Spleen (tissue), 11 donors: ENCODE data around the gene ARHGEF28. TPM values are rescaled to one million over a fixed set of nuclear protein-coding genes. Genes with fewer than 3 reads are reported as not detected.

ENCODE experiments used
- DNase-seq: peaks from one replicate; pipeline ENCODE4 v3.0.0-alpha.2; 2020
- H3K27ac ChIP-seq, 8 donors: fragments of 200-600 bp; sonication (generic) in 7 of 8; 1 replicate in 4 of 8; 2 replicates in 4 of 8; pipeline versions ENCODE4 v1.5.0 to v1.8.0; 2016 to 2021; ENCODE audit warnings: inconsistent platforms in 4 of 8, mild to moderate bottlenecking in 4 of 8, moderate library complexity in 1 of 8
- H3K27me3 ChIP-seq, 7 donors: fragments of 200-600 bp; sonication (generic) in 6 of 7; replicated peaks in 1 of 7; 1 replicate in 4 of 7; 2 replicates in 3 of 7; pipeline versions ENCODE4 v1.5.0 to v1.8.0; 2016 to 2021; ENCODE audit warnings: inconsistent platforms in 3 of 7, mild to moderate bottlenecking in 1 of 7
- H3K36me3 ChIP-seq, 6 donors: fragments of 200-600 bp; sonication (generic) in 5 of 6; 1 replicate in 4 of 6; 2 replicates in 2 of 6; pipeline versions ENCODE4 v1.5.0 to v1.8.0; 2016 to 2021; ENCODE audit warnings: inconsistent platforms in 2 of 6
- H3K4me1 ChIP-seq, 6 donors: fragments of 200-600 bp; sonication (generic) in 5 of 6; 1 replicate in 3 of 6; 2 replicates in 3 of 6; pipeline versions ENCODE4 v1.5.0 to v1.8.0; 2016 to 2021; ENCODE audit warnings: inconsistent platforms in 3 of 6
- H3K4me3 ChIP-seq, 8 donors: fragments of 200-600 bp; sonication (generic) in 7 of 8; 1 replicate in 4 of 8; 2 replicates in 4 of 8; pipeline versions ENCODE4 v1.5.0 to v1.8.0; 2016 to 2021; ENCODE audit warnings: inconsistent platforms in 4 of 8, mild to moderate bottlenecking in 4 of 8, moderate library complexity in 2 of 8
- H3K9me3 ChIP-seq, 8 donors: fragments of 200-600 bp; sonication (generic) in 7 of 8; 1 replicate in 4 of 8; 2 replicates in 4 of 8; pipeline versions ENCODE4 v1.5.0 to v1.8.0; 2016 to 2021; ENCODE audit warnings: inconsistent platforms in 4 of 8
- CTCF ChIP-seq, 11 experiments: fragments of 200-600 bp in 7 of 11; fragments of 450-650 bp in 4 of 11; sonication (generic) in 4 of 11; IDR thresholded peaks in 8 of 11; conservative IDR thresholded peaks in 3 of 11; 1 replicate in 7 of 11; 2 replicates in 4 of 11; pipeline versions ENCODE4 v1.4.0 to v1.8.0; 2016 to 2021; ENCODE audit warnings: antibody characterized with exemption in 11 of 11, inconsistent platforms in 4 of 11, mild to moderate bottlenecking in 1 of 11
- POLR2A ChIP-seq, 3 donors: fragments of 450-650 bp; IDR thresholded peaks; one replicate each; pipeline ENCODE4 v1.5.1; 2017; ENCODE audit warnings: antibody characterized with exemption in 3 of 3, mild to moderate bottlenecking in 1 of 3
- POLR2AphosphoS5 ChIP-seq, 3 donors: sonication (generic); formaldehyde crosslinking; IDR thresholded peaks; one replicate each; pipeline ENCODE4 v1.5.1; 2017; ENCODE audit warnings: antibody characterized with exemption in 3 of 3
- WGBS, 5 donors: extraction: QIAGEN DNeasy Blood & Tissue Kit in 3 of 5; methylation state at CpG; one replicate each; pipeline versions ENCODE4 v1.1.5 to v1.1.7; 2013 to 2018; 5-methylcytosine and 5-hydroxymethylcytosine counted together
- intact Hi-C: fragments of 100-400 bp; cut with DNase I; formaldehyde crosslinking; loops from one replicate; pipeline ENCODE4 v1.15.0; 2023; ENCODE audit warnings: low total_unique reads
- polyA plus RNA-seq, 3 donors: library from polyadenylated mRNA; stranded (reverse); fragments of 200-250 nt; gene quantifications; one replicate each; pipeline ENCODE4 v1.2.1, GENCODE V29; 2013
- total RNA-seq, 7 donors: library from RNA; depleted of rRNA in 3 of 7; stranded (reverse); fragments of >200 nt in 3 of 7; fragmentation: NEBNext Ultra II Directional in 4 of 7; extraction: Animal tissue kit (Norgen Biotek cat#: 25700) in 4 of 7; gene quantifications; one replicate each; pipeline versions ENCODE4 v1.1.0 to v1.2.1, GENCODE V29; 2016 to 2021
- donor health status: healthy with polysubstance abuse.
- donor health status: DM: no; HTN: no; CAD: no; lungs with moderate emphysema.
- donor health status: DM: no; HTN: no; CAD: no.
- donor health status: Bipolar disorder and iron deficiency.
- donor health status: healthy.
- donor health status: DM: no; HTN: no; CAD: no.
- donor health status: DM: yes; HTN: yes; CAD: no.

ARHGEF28 gene
- total and polyA plus RNA-seq, 10 donors = 0.53 to 17.5 (median 8.8) TPM

DNA sequence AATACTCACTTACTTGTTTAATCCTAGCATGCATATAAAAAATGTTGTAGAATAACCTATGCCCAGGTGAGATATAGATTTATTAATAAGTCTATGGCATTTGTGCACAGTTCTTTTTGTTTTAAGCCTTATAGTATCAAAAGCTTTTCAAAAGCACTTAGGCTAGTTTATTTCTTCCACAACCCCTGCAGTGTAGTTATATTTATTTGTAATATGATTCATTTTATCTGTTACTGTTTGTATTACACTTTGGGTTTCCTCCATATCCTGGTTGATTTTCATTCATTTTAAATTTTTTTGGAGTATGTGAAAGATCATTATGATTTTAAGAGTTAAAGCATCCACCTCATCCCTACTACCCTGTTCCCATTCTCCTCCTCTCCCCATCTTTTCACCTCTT lies 18.8 kb upstream of the ARHGEF28 start:
- no peaks in the 10 kb centered on the region for H3K36me3 ChIP-seq
- TF ChIP-seq POLR2AphosphoS5 (IDR thresholded peaks at IDR 0.05) = no peak
- no peak for TF ChIP-seq CTCF (IDR thresholded peaks at IDR 0.05 in 8 of 11, conservative IDR thresholded peaks at IDR 0.05 in 3 of 11)
- no peak for TF ChIP-seq POLR2A (IDR thresholded peaks at IDR 0.05)
- no peak overlapping the region for H3K27ac ChIP-seq
- intact Hi-C loops = no loop called here
- H3K27me3 ChIP-seq = peaks cover 0 to 14% (median 0%) of the 10 kb centered on the region in 7 donors
- H3K4me3 ChIP-seq = no peak overlapping the region
- no peak for DNase-seq
- peaks cover 0 to 3% (median 2%) of the 10 kb centered on the region in 8 donors for H3K9me3 ChIP-seq
- H3K4me1 ChIP-seq = no peaks in the 10 kb centered on the region

DNA sequence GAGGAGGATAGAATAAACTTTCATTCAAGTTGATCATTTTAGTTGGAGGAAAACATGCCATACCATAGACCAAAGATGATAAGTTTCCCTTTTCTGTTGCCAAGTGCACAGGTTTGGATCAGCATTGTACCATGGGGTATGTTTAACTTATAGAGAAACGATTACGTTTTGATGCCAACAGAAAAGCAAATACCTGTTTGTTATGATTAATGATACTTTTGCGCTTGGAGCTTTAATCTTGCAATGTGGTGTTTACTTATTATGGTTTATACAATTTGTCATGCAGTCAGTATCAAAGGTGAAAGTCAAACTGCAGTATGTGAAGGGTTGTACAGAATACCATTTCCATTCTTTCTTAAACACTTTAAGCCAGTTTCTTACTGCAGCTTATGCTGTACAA lies 13.2 kb upstream of the ARHGEF28 start:
- Histone ChIP-seq H3K4me1 (no peaks in the 10 kb centered on the region), H3K27me3 (peaks cover 0 to 14% (median 0%) of the 10 kb centered on the region in 7 donors), H3K27ac (no peak overlapping the region), H3K36me3 (no peaks in the 10 kb centered on the region), H3K9me3 (no peaks in the 10 kb centered on the region), H3K4me3 (no peak overlapping the region)
- 86 to 92% (median 87%) methylated on average over 3 of the region's 3 CpGs for WGBS, 5 donors
- no peak for TF ChIP-seq POLR2AphosphoS5 (IDR thresholded peaks at IDR 0.05)
- TF ChIP-seq POLR2A (IDR thresholded peaks at IDR 0.05) = no peak
- DNase-seq = no peak
- intact Hi-C loops = no loop called here

DNA sequence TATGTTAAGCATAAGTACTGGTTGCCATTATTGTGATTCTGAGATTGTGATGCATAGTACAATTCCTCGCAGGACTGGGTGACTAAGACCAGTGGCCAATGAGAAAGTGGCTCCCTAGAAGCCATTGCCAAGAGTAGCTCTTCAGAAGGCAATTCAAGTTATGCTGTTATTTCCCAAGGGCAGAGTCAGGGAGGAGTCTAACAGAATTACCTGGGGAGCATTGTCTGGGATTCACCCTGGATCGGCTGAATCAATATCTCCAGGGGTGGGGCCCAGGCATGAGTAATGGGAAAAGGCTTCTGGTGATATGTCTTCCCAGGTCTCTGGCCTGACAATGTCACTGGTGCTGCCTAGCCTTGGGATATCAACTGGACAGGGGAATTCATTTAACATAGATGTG lies 10.9 kb upstream of the ARHGEF28 start:
- Histone ChIP-seq H3K4me1 (no peaks in the 10 kb centered on the region), H3K27ac (no peak overlapping the region), H3K36me3 (no peaks in the 10 kb centered on the region), H3K4me3 (no peak overlapping the region), H3K9me3 (no peaks in the 10 kb centered on the region), H3K27me3 (peaks cover 0 to 14% (median 0%) of the 10 kb centered on the region in 7 donors)
- TF ChIP-seq POLR2AphosphoS5 (IDR thresholded peaks at IDR 0.05) (no peak), POLR2A (IDR thresholded peaks at IDR 0.05) (no peak), CTCF (IDR thresholded peaks at IDR 0.05 in 8 of 11, conservative IDR thresholded peaks at IDR 0.05 in 3 of 11) (no peak)
- 77 to 95% (median 94%) methylated on average over 2 of the region's 2 CpGs for WGBS, 5 donors
- DNase-seq = no peak
- intact Hi-C loops = no loop called here

- H3K27ac ChIP-seq = no peak overlapping the region
- no peaks in the 10 kb centered on the region for H3K9me3 ChIP-seq
- no peaks in the 10 kb centered on the region for H3K36me3 ChIP-seq
- H3K4me1 ChIP-seq = no peaks in the 10 kb centered on the region
- 81 to 92% (median 90%) methylated on average over 4 of the region's 4 CpGs for WGBS, 5 donors
- intact Hi-C loops = no loop called here
- DNase-seq = no peak
- peaks cover 0 to 9% (median 0%) of the 10 kb centered on the region in 7 donors for H3K27me3 ChIP-seq
- no peak overlapping the region for H3K4me3 ChIP-seq
- TF ChIP-seq POLR2A (IDR thresholded peaks at IDR 0.05) = no peak
- no peak for TF ChIP-seq POLR2AphosphoS5 (IDR thresholded peaks at IDR 0.05)
- TF ChIP-seq CTCF (IDR thresholded peaks at IDR 0.05 in 8 of 11, conservative IDR thresholded peaks at IDR 0.05 in 3 of 11) = no peak
Observed at GRCh38 chr5:73615947-73616346, 10.0 kb upstream of the ARHGEF28 start.
